MM.1S (cell line): ENCODE measurements around the gene SCAF11.

Source experiments
- DNase-seq: peaks from one replicate; pipeline ENCODE4 v3.0.0-alpha.2; 2015
- H2AFZ ChIP-seq: fragments of 300-600 bp; sonication (generic); 2 replicates; pipeline ENCODE4 v1.6.0; 2016; ENCODE audit warnings: antibody characterized with exemption, low read length
- H3F3A ChIP-seq: fragments of 300-600 bp; sonication (generic); 2 replicates; pipeline ENCODE4 v1.6.1; 2016; ENCODE audit warnings: mild to moderate bottlenecking, antibody characterized with exemption, low read length, moderate library complexity, mixed read lengths; ENCODE audit not compliant: insufficient read depth
- H3K27ac ChIP-seq: fragments of 300-600 bp; sonication (generic); 2 replicates; pipeline ENCODE4 v1.5.1; 2016; ENCODE audit warnings: mild to moderate bottlenecking, low read length
- H3K27me3 ChIP-seq: fragments of 300-600 bp; sonication (generic); replicated peaks from 2 replicates; pipeline ENCODE4 v1.6.0; 2016; ENCODE audit warnings: low read length; ENCODE audit not compliant: insufficient read depth
- H3K36me3 ChIP-seq: fragments of 300-600 bp; sonication (generic); replicated peaks from 2 replicates; pipeline ENCODE4 v1.6.1; 2016; ENCODE audit warnings: mild to moderate bottlenecking, low read length, mixed read lengths; ENCODE audit not compliant: insufficient read depth
- H3K4me1 ChIP-seq: fragments of 300-600 bp; sonication (generic); 2 replicates; pipeline ENCODE4 v1.6.1; 2016; ENCODE audit warnings: low read length, mixed read lengths
- H3K4me2 ChIP-seq: fragments of 300-600 bp; sonication (generic); 2 replicates; pipeline ENCODE4 v1.6.0; 2016; ENCODE audit warnings: low read depth, low read length
- H3K4me3 ChIP-seq: fragments of 300-600 bp; sonication (generic); 2 replicates; pipeline ENCODE4 v1.5.1; 2016; ENCODE audit warnings: low read length, mixed read lengths
- H3K79me2 ChIP-seq: fragments of 300-600 bp; sonication (generic); 2 replicates; pipeline ENCODE4 v1.6.1; 2016; ENCODE audit warnings: mixed run types, low read length, mixed read lengths
- H3K9ac ChIP-seq: fragments of 300-600 bp; sonication (generic); 2 replicates; pipeline ENCODE4 v1.6.1; 2016; ENCODE audit warnings: low read length, mixed read lengths
- H3K9me2 ChIP-seq: fragments of 300-600 bp; sonication (generic); replicated peaks from 2 replicates; pipeline ENCODE4 v1.6.1; 2016; ENCODE audit warnings: mild to moderate bottlenecking, low read length, mixed read lengths; ENCODE audit not compliant: insufficient read depth
- H3K9me3 ChIP-seq: fragments of 300-600 bp; sonication (generic); replicated peaks from 2 replicates; pipeline ENCODE4 v1.6.1; 2016; ENCODE audit warnings: mild to moderate bottlenecking, low read length, mixed read lengths; ENCODE audit not compliant: insufficient read depth
- H4K20me1 ChIP-seq: fragments of 300-600 bp; sonication (generic); 2 replicates; pipeline ENCODE4 v1.6.1; 2016; ENCODE audit warnings: mild to moderate bottlenecking, low read length, moderate library complexity, mixed read lengths; ENCODE audit not compliant: insufficient read depth
- EZH2 ChIP-seq: fragments of 300-600 bp; sonication (generic); optimal IDR thresholded peaks from 2 replicates; pipeline ENCODE3; 2017; ENCODE audit warnings: low read depth, mild to moderate bottlenecking, antibody characterized with exemption, low read length, mixed read lengths
- EZH2phosphoT487 ChIP-seq: fragments of 300-600 bp; sonication (generic); IDR thresholded peaks from 2 replicates; pipeline ENCODE4 v1.6.1; 2018; ENCODE audit warnings: antibody characterized with exemption, low read length
- TF ChIP-seq, protein P1 (sequence below): fragments of 300-600 bp; sonication (generic); IDR thresholded peaks from 2 replicates; pipeline ENCODE4 v1.5.1; 2016; ENCODE audit warnings: antibody characterized with exemption, low read length, mixed read lengths

Gene SCAF11

DNA sequence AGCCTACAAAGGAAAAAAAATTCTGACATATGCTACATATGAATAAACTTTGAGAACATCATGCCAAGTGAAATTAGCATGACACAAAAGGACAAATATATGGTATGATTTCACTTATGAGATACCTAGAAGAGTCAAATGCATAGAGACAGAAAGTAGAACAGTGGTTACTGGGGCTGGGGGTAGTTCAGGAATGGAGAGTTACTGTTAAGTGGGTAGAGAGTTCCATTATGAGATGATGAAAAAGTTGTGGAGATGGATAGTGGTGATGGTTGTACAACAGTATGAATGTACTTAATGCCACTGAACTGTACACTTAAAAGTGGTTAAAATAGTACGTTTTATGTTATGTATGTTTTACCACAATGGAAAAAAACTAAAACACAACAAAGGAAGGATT, 92.3 kb downstream of the SCAF11 start:
- DNase-seq = no peak
- H3K36me3 ChIP-seq = peaks cover 19% of the 10 kb centered on the region
- H3K9me3 ChIP-seq = no peaks in the 10 kb centered on the region
- H2AFZ ChIP-seq = no peak overlapping the region
- H3K4me3 ChIP-seq = no peak overlapping the region
- no peaks in the 10 kb centered on the region for H3K4me1 ChIP-seq
- H3K27me3 ChIP-seq = no peaks in the 10 kb centered on the region
- no peak overlapping the region for H3K4me2 ChIP-seq
- no peak for TF ChIP-seq EZH2
- no peak for TF ChIP-seq EZH2phosphoT487
- TF ChIP-seq, protein P1, sequence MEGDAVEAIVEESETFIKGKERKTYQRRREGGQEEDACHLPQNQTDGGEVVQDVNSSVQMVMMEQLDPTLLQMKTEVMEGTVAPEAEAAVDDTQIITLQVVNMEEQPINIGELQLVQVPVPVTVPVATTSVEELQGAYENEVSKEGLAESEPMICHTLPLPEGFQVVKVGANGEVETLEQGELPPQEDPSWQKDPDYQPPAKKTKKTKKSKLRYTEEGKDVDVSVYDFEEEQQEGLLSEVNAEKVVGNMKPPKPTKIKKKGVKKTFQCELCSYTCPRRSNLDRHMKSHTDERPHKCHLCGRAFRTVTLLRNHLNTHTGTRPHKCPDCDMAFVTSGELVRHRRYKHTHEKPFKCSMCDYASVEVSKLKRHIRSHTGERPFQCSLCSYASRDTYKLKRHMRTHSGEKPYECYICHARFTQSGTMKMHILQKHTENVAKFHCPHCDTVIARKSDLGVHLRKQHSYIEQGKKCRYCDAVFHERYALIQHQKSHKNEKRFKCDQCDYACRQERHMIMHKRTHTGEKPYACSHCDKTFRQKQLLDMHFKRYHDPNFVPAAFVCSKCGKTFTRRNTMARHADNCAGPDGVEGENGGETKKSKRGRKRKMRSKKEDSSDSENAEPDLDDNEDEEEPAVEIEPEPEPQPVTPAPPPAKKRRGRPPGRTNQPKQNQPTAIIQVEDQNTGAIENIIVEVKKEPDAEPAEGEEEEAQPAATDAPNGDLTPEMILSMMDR = no peak
- H3F3A ChIP-seq = peaks cover 4% of the 10 kb centered on the region; the same call in 1 of the 2 replicates
- H3K27ac ChIP-seq = no peak overlapping the region
- H3K9ac ChIP-seq = no peak overlapping the region
- H4K20me1 ChIP-seq = no peaks in the 10 kb centered on the region
- no peaks in the 10 kb centered on the region for H3K9me2 ChIP-seq
- H3K79me2 ChIP-seq = no peaks in the 10 kb centered on the region

DNA sequence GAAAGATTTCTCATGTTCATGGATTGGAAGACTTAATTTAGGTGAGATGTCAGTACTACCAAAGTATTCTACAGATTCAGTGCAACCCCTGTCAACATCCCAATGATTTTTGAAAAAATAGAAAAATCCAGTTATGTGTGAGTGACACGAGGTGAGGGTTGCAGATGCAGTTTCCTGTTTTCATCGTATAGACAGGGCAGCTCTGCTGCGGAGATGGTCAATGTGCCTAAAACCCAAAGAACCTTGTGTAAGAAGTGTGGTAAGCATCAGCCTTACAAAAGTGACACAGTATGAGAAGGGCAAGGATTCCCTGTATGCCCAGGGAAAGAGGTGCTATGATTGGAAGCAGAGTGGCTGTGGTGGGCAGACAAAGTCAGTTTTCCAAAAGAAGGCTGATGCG, 94.4 kb downstream of the SCAF11 start:
- Histone ChIP-seq H3K9me3 (no peaks in the 10 kb centered on the region), H3K9me2 (no peaks in the 10 kb centered on the region), H3K9ac (no peak overlapping the region), H4K20me1 (no peaks in the 10 kb centered on the region), H2AFZ (no peak overlapping the region), H3F3A (peaks cover 4% of the 10 kb centered on the region; the same call in 1 of the 2 replicates), H3K4me3 (no peak overlapping the region), H3K4me2 (no peak overlapping the region), H3K27me3 (no peaks in the 10 kb centered on the region), H3K79me2 (no peaks in the 10 kb centered on the region), H3K4me1 (no peaks in the 10 kb centered on the region), H3K36me3 (peaks cover 30% of the 10 kb centered on the region), H3K27ac (no peak overlapping the region)
- TF ChIP-seq EZH2 = no peak
- no peak for TF ChIP-seq EZH2phosphoT487
- TF ChIP-seq, protein P1 = no peak
- DNase-seq = no peak

DNA sequence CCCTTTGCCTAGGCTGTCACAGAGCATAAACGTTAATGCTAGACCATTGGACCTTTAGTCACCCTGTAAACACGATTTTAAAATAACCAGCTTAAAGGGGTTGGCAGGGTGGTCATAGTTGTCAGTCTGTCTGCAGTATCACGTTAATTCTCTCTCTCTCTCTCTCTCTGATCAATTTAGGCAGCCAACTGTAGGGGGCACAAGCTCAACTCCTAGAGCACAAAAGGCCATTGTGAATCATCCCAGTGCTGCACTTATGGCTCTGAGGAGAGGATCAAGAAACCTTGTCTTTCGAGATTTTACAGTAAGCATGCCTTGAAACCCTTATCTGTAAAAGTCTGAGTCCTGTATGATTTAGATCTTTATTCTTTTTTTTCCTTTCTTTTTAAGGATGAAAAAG, 97.1 kb downstream of the SCAF11 start:
- no peaks in the 10 kb centered on the region for H3K27me3 ChIP-seq
- H3K36me3 ChIP-seq = peaks cover 30% of the 10 kb centered on the region
- no peaks in the 10 kb centered on the region for H3K9me3 ChIP-seq
- no peak overlapping the region for H3K4me3 ChIP-seq
- no peaks in the 10 kb centered on the region for H3K9me2 ChIP-seq
- H3K4me1 ChIP-seq = no peaks in the 10 kb centered on the region
- no peak for DNase-seq
- no peak overlapping the region for H3K9ac ChIP-seq
- H2AFZ ChIP-seq = no peak overlapping the region
- H4K20me1 ChIP-seq = no peaks in the 10 kb centered on the region
- no peak for TF ChIP-seq EZH2
- TF ChIP-seq EZH2phosphoT487 = no peak
- TF ChIP-seq, protein P1 = peak; percentile 8; the same call in 1 of the 2 replicates
- H3K27ac ChIP-seq = no peak overlapping the region
- H3K79me2 ChIP-seq = no peaks in the 10 kb centered on the region
- H3F3A ChIP-seq = peaks cover 4% of the 10 kb centered on the region; the same call in 1 of the 2 replicates
- H3K4me2 ChIP-seq = no peak overlapping the region
